AG08396 (cell line): Measurements from ENCODE around the gene HK3.

Experiments
- DNase-seq: peaks from one replicate; pipeline ENCODE4 v3.0.0; 2012; ENCODE audit warnings: low spot score, mixed read lengths

Gene HK3

GRCh38 chr5:176850371-176851245 lies 48.5 kb downstream of the HK3 start:
- DNase-seq, result no peak

- no peak for DNase-seq
These were observed 49.4 kb downstream of the HK3 start for GRCh38 chr5:176849611-176850227.

- no peak for DNase-seq
These were observed 50.5 kb downstream of the HK3 start for GRCh38 chr5:176848651-176849050.

GRCh38 chr5:176847726-176848290 lies 51.3 kb downstream of the HK3 start:
- DNase-seq, result no peak

- DNase-seq, result no peak
These were observed 52.0 kb downstream of the HK3 start for GRCh38 chr5:176847148-176847547.

GRCh38 chr5:176846335-176847140 lies 52.6 kb downstream of the HK3 start:
- DNase-seq, result no peak

GRCh38 chr5:176845392-176845713 lies 53.8 kb downstream of the HK3 start:
- no peak for DNase-seq

GRCh38 chr5:176844706-176845391 lies 54.3 kb downstream of the HK3 start:
- no peak for DNase-seq

GRCh38 chr5:176844281-176844680 lies 54.9 kb downstream of the HK3 start:
- no peak for DNase-seq

- no peak for DNase-seq
These were observed 55.5 kb downstream of the HK3 start for GRCh38 chr5:176843673-176844072.

- peak; percentile 90 for DNase-seq
These were observed 61.4 kb downstream of the HK3 start for GRCh38 chr5:176837707-176838115.

- no peak for DNase-seq
These were observed 62.1 kb downstream of the HK3 start for GRCh38 chr5:176836811-176837706.

- DNase-seq, result no peak
These were observed 63.2 kb downstream of the HK3 start for GRCh38 chr5:176835918-176836317.

GRCh38 chr5:176833286-176833685 lies 65.9 kb downstream of the HK3 start:
- no peak for DNase-seq

GRCh38 chr5:176832162-176832561 lies 67.0 kb downstream of the HK3 start:
- DNase-seq, result no peak

GRCh38 chr5:176831425-176831824 lies 67.7 kb downstream of the HK3 start:
- no peak for DNase-seq

- DNase-seq, result no peak
These were observed 68.1 kb downstream of the HK3 start for GRCh38 chr5:176830995-176831423.
